ENCODE measurements around the gene BMP6. TPM values are rescaled to one million over a fixed set of nuclear protein-coding genes. Genes with fewer than 3 reads are reported as not detected.

The BMP6 gene
- total and polyA plus RNA-seq, 2 of the 4 experiments (the other 2 are of a cell fraction) = 0.18 to 0.19 TPM

GRCh38 chr6:7706269-7706668, 19.6 kb upstream of the BMP6 start:
- Histone ChIP-seq H2AK9ac (replicated peaks; ENCODE audit: low read depth, low read length, poor library complexity) (no peak overlapping the region), H4K91ac (ENCODE audit: insufficient read depth, low read depth, low read length) (no peak overlapping the region), H3K56ac (ENCODE audit: extremely low read depth, insufficient read depth, low read length) (no peak overlapping the region), H4K20me1 (ENCODE audit: insufficient read depth, low read length) (no peaks in the 10 kb centered on the region), H2AFZ (replicated peaks; ENCODE audit: low read length, poor library complexity) (no peak overlapping the region), H3K79me1 (ENCODE audit: low read depth in 1 of 2, low read length in 2 of 2) (no peaks in the 10 kb centered on the region), H3K9me3 (ENCODE audit: control insufficient read depth, insufficient read depth, low read length) (peaks cover 6% of the 10 kb centered on the region), H3K14ac (replicated peaks; ENCODE audit: low read depth, low read length) (no peak overlapping the region), H3K9ac (ENCODE audit: low read depth, low read length) (no peak overlapping the region), H3K4me2 (ENCODE audit: low read depth, low read length) (no peak overlapping the region), H3K36me3 (ENCODE audit: control insufficient read depth, insufficient read depth, low read length) (no peaks in the 10 kb centered on the region), H4K5ac (ENCODE audit: low read depth, low read length) (no peak overlapping the region), H3K18ac (ENCODE audit: low read depth, low read length) (no peak overlapping the region), H3K23ac (ENCODE audit: low read depth, low read length) (no peak overlapping the region), H3K4ac (ENCODE audit: low read depth, low read length) (no peak overlapping the region), H3K4me1 (ENCODE audit: control insufficient read depth, insufficient read depth, low read length) (no peaks in the 10 kb centered on the region), H2BK15ac (ENCODE audit: low read depth, low read length) (no peak overlapping the region), H4K8ac (ENCODE audit: low read depth in 2 of 2, low read length in 2 of 2) (no peak overlapping the region), H2AK5ac (ENCODE audit: low read depth, low read length) (no peak overlapping the region), H3K9me1 (ENCODE audit: insufficient read depth, low read length) (no peaks in the 10 kb centered on the region), H3K27me3 (ENCODE audit: control insufficient read depth, insufficient read depth, low read length) (no peaks in the 10 kb centered on the region), H2BK120ac (ENCODE audit: low read depth, low read length) (no peak overlapping the region), H3K4me3 (ENCODE audit: insufficient read depth, low read depth, low read length) (no peak overlapping the region), H3K27ac (ENCODE audit: insufficient read depth, low read length) (no peak overlapping the region), H2BK20ac (ENCODE audit: low read depth, low read length) (no peak overlapping the region), H2BK5ac (ENCODE audit: low read depth, low read length, poor library complexity, severe bottlenecking) (no peak overlapping the region)
- DNase-seq (no peak), ATAC-seq (ENCODE audit: low read depth) (no peak)
- BruUV-seq (replicated peaks) = no TSS peak
- 71% methylated on average over 1 of the region's 4 CpGs; no CpG with 5 or more reads in 1 of the 2 experiments for WGBS, 2 experiments (ENCODE audit: extremely low coverage in 2 of 2, insufficient read length in 1 of 2)
- intact Hi-C loops (cut with micrococcal nuclease) (no loop called here), dilution Hi-C loops (cut with HindIII; ENCODE audit: low sequenced_read_pairs, unreplicated experiment) (no loop called here), in situ Hi-C loops (cut with MboI; ENCODE audit: low sequenced_read_pairs) (no loop called here)
- ChIA-PET POLR2A (ENCODE audit: unreplicated experiment) (no interaction called here), CTCF (interaction anchor here (0.5 kb wide), 1 partner anchor 13 kb away, joined by 3 read pairs; no protein-coding TSS in a partner anchor)
- TF ChIP-seq MXI1 (IDR thresholded peaks at IDR 0.05; ENCODE audit: borderline replicate concordance, low read depth, low read length) (no peak), USF2 (IDR thresholded peaks at IDR 0.05; ENCODE audit: low read depth, low read length) (no peak), BHLHE40 (IDR thresholded peaks at IDR 0.05; ENCODE audit: low read depth, low read length) (no peak)
